Tibial nerve (tissue), 4 donors: ENCODE data around the gene IQSEC1.

ENCODE experiments used
- EP300 ChIP-seq, 2 donors: sonication (generic); formaldehyde crosslinking; IDR thresholded peaks; one replicate each; pipeline ENCODE4 v1.6.1; 2017; ENCODE audit warnings: antibody characterized with exemption in 2 of 2, mild to moderate bottlenecking in 1 of 2
- POLR2A ChIP-seq, 2 donors: fragments of 450-650 bp; IDR thresholded peaks; one replicate each; pipeline ENCODE4 v1.6.1; 2017; ENCODE audit warnings: antibody characterized with exemption in 2 of 2, mild to moderate bottlenecking in 2 of 2, moderate library complexity in 2 of 2
- TF ChIP-seq, protein P1 (sequence below), 5 experiments: fragments of 200-600 bp in 3 of 5; fragments of 450-650 bp in 2 of 5; sonication (generic) in 3 of 5; IDR thresholded peaks; one replicate each; pipeline ENCODE4 v1.5.1; 2016 to 2019; ENCODE audit warnings: antibody characterized with exemption in 5 of 5, mild to moderate bottlenecking in 3 of 5, moderate library complexity in 2 of 5

GRCh38 chr3:12944849-12945248 lies 128.4 kb downstream of the IQSEC1 start:
- TF ChIP-seq, protein P1, sequence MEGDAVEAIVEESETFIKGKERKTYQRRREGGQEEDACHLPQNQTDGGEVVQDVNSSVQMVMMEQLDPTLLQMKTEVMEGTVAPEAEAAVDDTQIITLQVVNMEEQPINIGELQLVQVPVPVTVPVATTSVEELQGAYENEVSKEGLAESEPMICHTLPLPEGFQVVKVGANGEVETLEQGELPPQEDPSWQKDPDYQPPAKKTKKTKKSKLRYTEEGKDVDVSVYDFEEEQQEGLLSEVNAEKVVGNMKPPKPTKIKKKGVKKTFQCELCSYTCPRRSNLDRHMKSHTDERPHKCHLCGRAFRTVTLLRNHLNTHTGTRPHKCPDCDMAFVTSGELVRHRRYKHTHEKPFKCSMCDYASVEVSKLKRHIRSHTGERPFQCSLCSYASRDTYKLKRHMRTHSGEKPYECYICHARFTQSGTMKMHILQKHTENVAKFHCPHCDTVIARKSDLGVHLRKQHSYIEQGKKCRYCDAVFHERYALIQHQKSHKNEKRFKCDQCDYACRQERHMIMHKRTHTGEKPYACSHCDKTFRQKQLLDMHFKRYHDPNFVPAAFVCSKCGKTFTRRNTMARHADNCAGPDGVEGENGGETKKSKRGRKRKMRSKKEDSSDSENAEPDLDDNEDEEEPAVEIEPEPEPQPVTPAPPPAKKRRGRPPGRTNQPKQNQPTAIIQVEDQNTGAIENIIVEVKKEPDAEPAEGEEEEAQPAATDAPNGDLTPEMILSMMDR (IDR thresholded peaks at IDR 0.05), result no peak
- peak in 1 of 2 donors; percentile 16 for TF ChIP-seq EP300 (IDR thresholded peaks at IDR 0.05)
- TF ChIP-seq POLR2A (IDR thresholded peaks at IDR 0.05), result no peak
